NT2/D1 (cell line): ENCODE measurements around the gene DNAH8.

ENCODE experiments used
- DNase-seq: peaks from one replicate; pipeline ENCODE4 v3.0.0-alpha.2; 2011; ENCODE audit warnings: low read depth, low spot score
- H3K27me3 ChIP-seq: 2 replicates; pipeline ENCODE4 v1.6.0; 2011; ENCODE audit warnings: mild to moderate bottlenecking; ENCODE audit not compliant: insufficient read length, insufficient read depth
- H3K36me3 ChIP-seq: 2 replicates; pipeline ENCODE4 v1.6.1; 2011; ENCODE audit warnings: mild to moderate bottlenecking, low read length, mixed read lengths; ENCODE audit not compliant: insufficient read depth, insufficient read length
- H3K4me1 ChIP-seq: 2 replicates; pipeline ENCODE4 v1.5.1; 2011; ENCODE audit not compliant: insufficient read depth, insufficient read length
- H3K4me3 ChIP-seq: 2 replicates; pipeline ENCODE4 v1.5.1; 2011; ENCODE audit warnings: low read depth; ENCODE audit not compliant: insufficient read length
- H3K9ac ChIP-seq: 2 replicates; pipeline ENCODE4 v1.6.0; 2011; ENCODE audit warnings: low read depth; ENCODE audit not compliant: insufficient read length
- H3K9me3 ChIP-seq: 2 replicates; pipeline ENCODE4 v1.5.1; 2011; ENCODE audit warnings: mild to moderate bottlenecking, low read length; ENCODE audit not compliant: insufficient read depth
- SUZ12 ChIP-seq: IDR thresholded peaks from 2 replicates; pipeline ENCODE4 v1.6.1; 2011; ENCODE audit not compliant: insufficient read length, insufficient read depth; ENCODE audit errors: extremely low read depth
- YY1 ChIP-seq: IDR thresholded peaks from 2 replicates; pipeline ENCODE4 v1.6.1; 2011; ENCODE audit not compliant: insufficient read length, insufficient read depth
- ZNF274 ChIP-seq: IDR thresholded peaks from 2 replicates; pipeline ENCODE4 v1.6.1; 2011; ENCODE audit warnings: mild to moderate bottlenecking, low read depth, low read length

DNAH8 gene

DNA sequence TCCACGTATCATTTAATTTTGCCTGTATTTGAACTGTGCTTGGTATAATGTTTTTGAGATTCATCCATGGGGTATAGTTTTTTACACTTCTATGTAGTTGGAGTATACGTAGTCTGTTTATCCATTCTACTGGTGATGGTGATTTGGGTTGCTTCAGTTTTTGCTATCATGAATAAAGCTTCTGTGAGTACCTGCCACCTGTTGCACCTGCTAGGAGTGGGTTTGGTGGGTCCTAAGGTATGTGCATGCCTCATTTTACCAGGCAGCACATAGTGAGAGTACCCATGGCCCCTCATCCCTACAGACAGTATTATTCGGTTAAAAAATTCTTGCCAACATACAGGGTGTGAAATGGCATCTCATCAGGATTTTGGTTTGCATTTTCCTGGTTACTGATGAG, 92.9 kb downstream of the DNAH8 start:
- no peaks in the 10 kb centered on the region for H3K4me1 ChIP-seq
- no peaks in the 10 kb centered on the region for H3K36me3 ChIP-seq
- no peak for DNase-seq
- no peaks in the 10 kb centered on the region for H3K9me3 ChIP-seq
- no peak overlapping the region for H3K4me3 ChIP-seq
- TF ChIP-seq YY1 (no peak), SUZ12 (no peak), ZNF274 (no peak)
- H3K9ac ChIP-seq: no peak overlapping the region
- no peaks in the 10 kb centered on the region for H3K27me3 ChIP-seq

DNA sequence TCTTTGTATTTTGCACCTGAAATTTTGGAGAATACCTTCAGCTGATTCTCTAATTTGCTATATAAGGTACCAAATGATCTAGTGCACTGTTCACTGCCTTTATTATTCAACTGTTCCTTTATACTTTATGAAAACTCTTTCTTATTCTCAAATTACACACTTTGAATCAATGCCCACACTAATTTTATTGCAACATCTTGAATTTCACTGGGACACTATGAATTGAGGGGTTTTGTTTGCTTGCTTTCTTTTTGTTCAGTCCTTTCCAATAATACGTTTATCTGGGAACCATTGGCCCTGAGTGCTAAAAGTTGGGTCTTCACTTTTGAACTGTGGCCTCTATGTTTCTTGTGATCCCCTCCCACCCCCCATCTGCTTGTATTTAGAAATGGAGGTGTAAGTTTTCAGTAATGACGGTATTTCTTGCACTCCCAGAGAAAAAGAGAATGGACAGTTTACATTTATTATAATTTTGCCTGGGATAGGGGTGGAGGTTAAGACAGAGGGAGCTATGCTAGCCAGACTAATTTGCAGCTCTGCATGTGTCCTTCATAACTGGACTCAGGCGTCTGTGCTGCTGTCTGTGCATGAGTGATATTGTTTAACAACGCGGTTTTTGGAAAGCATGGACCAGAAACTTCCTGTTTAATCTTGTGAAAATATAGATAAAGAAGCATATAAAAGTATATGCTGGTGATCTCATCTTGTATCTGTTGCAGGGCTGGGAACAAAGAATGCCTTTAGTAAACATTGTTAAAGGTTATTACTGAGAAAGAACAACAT, 98.1 kb downstream of the DNAH8 start:
- no peak for TF ChIP-seq ZNF274
- no peak for TF ChIP-seq SUZ12
- no peak for TF ChIP-seq YY1
- Histone ChIP-seq H3K27me3 (no peaks in the 10 kb centered on the region), H3K36me3 (no peaks in the 10 kb centered on the region), H3K4me1 (no peaks in the 10 kb centered on the region), H3K9me3 (no peaks in the 10 kb centered on the region), H3K4me3 (no peak overlapping the region), H3K9ac (no peak overlapping the region)
- no peak for DNase-seq

DNA sequence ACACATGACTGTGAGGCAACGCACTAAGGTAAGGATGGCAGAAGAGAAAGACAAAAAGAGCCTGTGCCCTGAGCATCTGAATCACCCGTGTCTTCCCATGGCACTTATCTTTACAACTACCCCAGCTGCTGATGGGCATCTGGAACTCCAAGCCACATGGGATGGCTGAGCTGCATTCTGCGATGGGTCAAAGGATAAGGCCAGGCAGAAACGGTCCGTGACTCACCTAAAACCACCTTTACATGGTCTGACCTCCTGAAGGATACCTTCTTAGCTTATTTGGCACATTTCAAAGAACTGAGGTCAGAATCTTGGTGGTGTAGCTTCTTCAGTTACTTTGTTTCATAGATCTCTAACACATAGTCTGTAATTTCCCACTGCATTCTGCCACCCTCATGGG, 99.7 kb downstream of the DNAH8 start:
- TF ChIP-seq ZNF274: no peak
- TF ChIP-seq YY1: no peak
- no peak for TF ChIP-seq SUZ12
- Histone ChIP-seq H3K9ac (no peak overlapping the region), H3K27me3 (no peaks in the 10 kb centered on the region), H3K4me3 (no peak overlapping the region), H3K9me3 (no peaks in the 10 kb centered on the region), H3K4me1 (no peaks in the 10 kb centered on the region), H3K36me3 (no peaks in the 10 kb centered on the region)
- no peak for DNase-seq

- TF ChIP-seq ZNF274 (no peak), YY1 (no peak), SUZ12 (no peak)
- Histone ChIP-seq H3K36me3 (no peaks in the 10 kb centered on the region), H3K4me3 (no peak overlapping the region), H3K9me3 (no peaks in the 10 kb centered on the region), H3K4me1 (no peaks in the 10 kb centered on the region), H3K9ac (no peak overlapping the region), H3K27me3 (no peaks in the 10 kb centered on the region)
- no peak for DNase-seq
Measured at GRCh38 chr6:38815250-38815649, 100.1 kb downstream of the DNAH8 start.

- TF ChIP-seq YY1 (no peak), SUZ12 (no peak), ZNF274 (no peak)
- H3K4me3 ChIP-seq: no peak overlapping the region
- no peak for DNase-seq
- no peaks in the 10 kb centered on the region for H3K27me3 ChIP-seq
- H3K9me3 ChIP-seq: no peaks in the 10 kb centered on the region
- H3K36me3 ChIP-seq: no peaks in the 10 kb centered on the region
- no peak overlapping the region for H3K9ac ChIP-seq
- H3K4me1 ChIP-seq: no peaks in the 10 kb centered on the region
Measured at GRCh38 chr6:38818691-38819090, 103.6 kb downstream of the DNAH8 start.

DNA sequence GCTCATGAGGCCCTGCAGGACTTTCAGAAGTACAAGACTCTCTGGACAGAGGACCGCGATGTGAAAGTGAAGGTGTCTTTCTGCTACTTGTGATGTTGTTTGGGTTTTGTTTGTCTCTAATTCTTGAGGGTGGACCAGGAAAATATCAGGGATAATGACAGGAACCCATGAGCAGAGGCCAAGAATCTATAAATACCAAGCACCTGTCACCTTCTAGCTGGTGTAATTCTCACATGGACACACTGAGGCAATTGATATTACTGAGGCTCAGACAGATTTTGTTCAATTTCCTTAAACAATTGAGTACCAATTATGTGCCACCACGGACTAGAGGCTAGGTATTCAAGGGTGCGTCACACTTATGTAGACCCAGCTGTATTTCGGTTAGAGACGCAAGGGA, 107.9 kb downstream of the DNAH8 start:
- DNase-seq: no peak
- H3K27me3 ChIP-seq: no peaks in the 10 kb centered on the region
- no peak for TF ChIP-seq SUZ12
- no peak for TF ChIP-seq YY1
- no peak for TF ChIP-seq ZNF274
- no peak overlapping the region for H3K4me3 ChIP-seq
- no peaks in the 10 kb centered on the region for H3K9me3 ChIP-seq
- no peaks in the 10 kb centered on the region for H3K36me3 ChIP-seq
- no peaks in the 10 kb centered on the region for H3K4me1 ChIP-seq
- H3K9ac ChIP-seq: no peak overlapping the region

- Histone ChIP-seq H3K36me3 (no peaks in the 10 kb centered on the region), H3K4me3 (no peak overlapping the region), H3K9me3 (no peaks in the 10 kb centered on the region), H3K27me3 (no peaks in the 10 kb centered on the region), H3K4me1 (no peaks in the 10 kb centered on the region), H3K9ac (no peak overlapping the region)
- no peak for DNase-seq
- TF ChIP-seq SUZ12 (no peak), ZNF274 (no peak), YY1 (no peak)
Measured at GRCh38 chr6:38824243-38824894, 109.3 kb downstream of the DNAH8 start.
